Measurements from ENCODE around the gene PRUNE2. TPM values are rescaled to one million over a fixed set of nuclear protein-coding genes. Genes with fewer than 3 reads are reported as not detected.
"Not testable (repeated sequence)": the region's sequence is repeated elsewhere in the genome, so short reads cannot be mapped to it uniquely, and the experiment has no call there.

Gene PRUNE2
- total RNA-seq, 2 donors from 2014 or later: 0.45 to 0.57 TPM

GRCh38 chr9:76608575-76609273 is 297.2 kb downstream of the PRUNE2 start:
- H3K36me3 Mint-ChIP-seq: no peaks in the 10 kb centered on the region

GRCh38 chr9:76607730-76608436 is 298.0 kb downstream of the PRUNE2 start:
- no peaks in the 10 kb centered on the region for H3K27me3 Mint-ChIP-seq
- DNase-seq (ENCODE audit: low spot score) (no peak), ATAC-seq (no peak)
- H3K9me3 Mint-ChIP-seq: no peaks in the 10 kb centered on the region
- H3K27ac Mint-ChIP-seq: no peak overlapping the region
- H3K4me3 Mint-ChIP-seq: no peak overlapping the region
- peaks cover 9 to 26% of the 10 kb centered on the region in 2 donors for H3K4me1 Mint-ChIP-seq (ENCODE audit: low read depth in 2 of 2)
- H3K36me3 Mint-ChIP-seq: no peaks in the 10 kb centered on the region

More at GRCh38 chr9:76608575-76609273, 297.2 kb downstream of the PRUNE2 start:
- ATAC-seq (peak; percentile 58 to 61), DNase-seq (ENCODE audit: low spot score) (no peak)
- no peak overlapping the region for H3K4me3 Mint-ChIP-seq
- no peaks in the 10 kb centered on the region for H3K27me3 Mint-ChIP-seq
- no peaks in the 10 kb centered on the region for H3K9me3 Mint-ChIP-seq
- H3K27ac Mint-ChIP-seq: peak overlapping the region in 1 of 2 donors; percentile 43
- H3K4me1 Mint-ChIP-seq (ENCODE audit: low read depth in 2 of 2): peaks cover 13 to 30% of the 10 kb centered on the region in 2 donors

- H3K27ac Mint-ChIP-seq: no peak overlapping the region
- H3K4me3 Mint-ChIP-seq: no peak overlapping the region
- H3K9me3 Mint-ChIP-seq: no peaks in the 10 kb centered on the region
- H3K4me1 Mint-ChIP-seq (ENCODE audit: low read depth in 2 of 2): peaks cover 8 to 17% of the 10 kb centered on the region in 2 donors
- DNase-seq (ENCODE audit: low spot score): no peak
- no peaks in the 10 kb centered on the region for H3K27me3 Mint-ChIP-seq
- no peaks in the 10 kb centered on the region for H3K36me3 Mint-ChIP-seq
- ATAC-seq: no peak
Measured at GRCh38 chr9:76605321-76605900, 300.5 kb downstream of the PRUNE2 start.

GRCh38 chr9:76603931-76604570 is 301.9 kb downstream of the PRUNE2 start:
- Mint-ChIP-seq H3K4me3 (peak overlapping the region; percentile 26), H3K4me1 (ENCODE audit: low read depth in 2 of 2) (peaks cover 8 to 17% of the 10 kb centered on the region in 2 donors), H3K27me3 (no peaks in the 10 kb centered on the region), H3K27ac (peak overlapping the region; percentile 7 to 85), H3K36me3 (no peaks in the 10 kb centered on the region), H3K9me3 (no peaks in the 10 kb centered on the region)
- no peak for ATAC-seq
- no peak for DNase-seq (ENCODE audit: low spot score)

- H3K4me3 Mint-ChIP-seq: peak overlapping the region; percentile 26
- H3K27ac Mint-ChIP-seq: peak overlapping the region; percentile 7 to 85
- H3K27me3 Mint-ChIP-seq: no peaks in the 10 kb centered on the region
- ATAC-seq (peak; percentile 78 to 85), DNase-seq (ENCODE audit: low spot score) (no peak)
- no peaks in the 10 kb centered on the region for H3K36me3 Mint-ChIP-seq
- peaks cover 8 to 12% of the 10 kb centered on the region in 2 donors for H3K4me1 Mint-ChIP-seq (ENCODE audit: low read depth in 2 of 2)
- no peaks in the 10 kb centered on the region for H3K9me3 Mint-ChIP-seq
Measured at GRCh38 chr9:76603448-76603895, 302.4 kb downstream of the PRUNE2 start.

GRCh38 chr9:76602199-76602598 is 303.7 kb downstream of the PRUNE2 start:
- ATAC-seq (no peak), DNase-seq (ENCODE audit: low spot score) (no peak)
- no peaks in the 10 kb centered on the region for H3K27me3 Mint-ChIP-seq
- no peaks in the 10 kb centered on the region for H3K36me3 Mint-ChIP-seq
- no peaks in the 10 kb centered on the region for H3K9me3 Mint-ChIP-seq
- H3K4me1 Mint-ChIP-seq (ENCODE audit: low read depth in 2 of 2): peaks cover 8 to 9% of the 10 kb centered on the region in 2 donors
- H3K27ac Mint-ChIP-seq: no peak overlapping the region
- no peak overlapping the region for H3K4me3 Mint-ChIP-seq

GRCh38 chr9:76600007-76600615 is 305.8 kb downstream of the PRUNE2 start:
- Mint-ChIP-seq H3K36me3 (no peaks in the 10 kb centered on the region), H3K27me3 (no peaks in the 10 kb centered on the region), H3K27ac (peak overlapping the region in 1 of 2 donors; percentile 12), H3K4me3 (no peak overlapping the region), H3K9me3 (no peaks in the 10 kb centered on the region), H3K4me1 (ENCODE audit: low read depth in 2 of 2) (peaks cover 13 to 14% of the 10 kb centered on the region in 2 donors)
- no peak for DNase-seq (ENCODE audit: low spot score)
- ATAC-seq: no peak

- DNase-seq (ENCODE audit: low spot score) (no peak), ATAC-seq (no peak)
- Mint-ChIP-seq H3K36me3 (no peaks in the 10 kb centered on the region), H3K27me3 (no peaks in the 10 kb centered on the region), H3K4me3 (no peak overlapping the region), H3K27ac (no peak overlapping the region), H3K4me1 (ENCODE audit: low read depth in 2 of 2) (peaks cover 13 to 14% of the 10 kb centered on the region in 2 donors), H3K9me3 (no peaks in the 10 kb centered on the region)
Measured at GRCh38 chr9:76598981-76599380, 306.9 kb downstream of the PRUNE2 start.

GRCh38 chr9:76595645-76596044 is 310.3 kb downstream of the PRUNE2 start:
- H3K4me1 Mint-ChIP-seq (ENCODE audit: low read depth in 2 of 2): peaks cover 25 to 27% of the 10 kb centered on the region in 2 donors
- no peak overlapping the region for H3K27ac Mint-ChIP-seq
- no peaks in the 10 kb centered on the region for H3K27me3 Mint-ChIP-seq
- ATAC-seq: peak; percentile 59 to 76
- no peaks in the 10 kb centered on the region for H3K36me3 Mint-ChIP-seq
- DNase-seq (ENCODE audit: low spot score): no peak
- no peaks in the 10 kb centered on the region for H3K9me3 Mint-ChIP-seq
- no peak overlapping the region for H3K4me3 Mint-ChIP-seq

GRCh38 chr9:76594764-76595424 is 311.0 kb downstream of the PRUNE2 start:
- Mint-ChIP-seq H3K9me3 (no peaks in the 10 kb centered on the region), H3K4me1 (ENCODE audit: low read depth in 2 of 2) (peaks cover 25 to 27% of the 10 kb centered on the region in 2 donors), H3K27me3 (no peaks in the 10 kb centered on the region), H3K27ac (peak overlapping the region in 1 of 2 donors; percentile 55), H3K36me3 (no peaks in the 10 kb centered on the region), H3K4me3 (no peak overlapping the region)
- no peak for DNase-seq (ENCODE audit: low spot score)
- ATAC-seq: no peak

GRCh38 chr9:76593961-76594735 is 311.8 kb downstream of the PRUNE2 start:
- not testable (repeated sequence) for H3K9me3 Mint-ChIP-seq; DNase-seq (ENCODE audit: low spot score); H3K36me3 Mint-ChIP-seq; H3K27ac Mint-ChIP-seq; H3K27me3 Mint-ChIP-seq; ATAC-seq; H3K4me3 Mint-ChIP-seq
- peaks cover 25 to 27% of the 10 kb centered on the region in 2 donors for H3K4me1 Mint-ChIP-seq (ENCODE audit: low read depth in 2 of 2)

GRCh38 chr9:76592974-76593347 is 313.0 kb downstream of the PRUNE2 start:
- Mint-ChIP-seq H3K27me3 (no peaks in the 10 kb centered on the region), H3K9me3 (no peaks in the 10 kb centered on the region), H3K4me3 (peak overlapping the region; percentile 12), H3K4me1 (ENCODE audit: low read depth in 2 of 2) (peaks cover 25 to 27% of the 10 kb centered on the region in 2 donors), H3K36me3 (no peaks in the 10 kb centered on the region), H3K27ac (peak overlapping the region in 1 of 2 donors; percentile 44)
- ATAC-seq: no peak
- DNase-seq (ENCODE audit: low spot score): no peak

All from natural killer cell treated with Interleukin-12 subunit alpha and Interleukin-12 subunit beta and Interleukin-15 and Interleukin-18, amount 100 ng/mL, for 72 hours (primary cell).